GM23338 (cell line): ENCODE results near the gene RTN4IP1. TPM values are rescaled to one million over a fixed set of nuclear protein-coding genes. Genes with fewer than 3 reads are reported as not detected.

Experiments used
- ATAC-seq: fragments of 200-7000 bp; cut with Tn5 transposase; 3 replicates; pipeline ENCODE4 v1.9.1; 2020
- DNase-seq: peaks from one replicate; pipeline ENCODE4 v3.0.0-alpha.2; 2015; ENCODE audit warnings: low spot score
- H2AFZ ChIP-seq: fragments of 200-600 bp; sonication (generic); 2 replicates; pipeline ENCODE4 v1.8.0; 2016; ENCODE audit warnings: antibody characterized with exemption, mild to moderate bottlenecking, moderate library complexity
- H3F3A ChIP-seq: fragments of 200-600 bp; sonication (generic); replicated peaks from 2 replicates; pipeline ENCODE4 v1.8.0; 2017; ENCODE audit warnings: antibody characterized with exemption, mixed run types, low read depth
- H3K27ac ChIP-seq: fragments of 200-600 bp; sonication (generic); 2 replicates; pipeline ENCODE4 v1.6.1; 2016; ENCODE audit warnings: low read depth
- H3K27me3 ChIP-seq: fragments of 200-600 bp; sonication (generic); 2 replicates; pipeline ENCODE4 v1.8.0; 2016; ENCODE audit warnings: mild to moderate bottlenecking, mixed run types, moderate library complexity; ENCODE audit not compliant: insufficient read depth
- H3K36me3 ChIP-seq: fragments of 200-600 bp; sonication (generic); 2 replicates; pipeline ENCODE4 v1.8.0; 2016; ENCODE audit warnings: mild to moderate bottlenecking; ENCODE audit not compliant: insufficient read depth
- H3K4me1 ChIP-seq: fragments of 200-600 bp; sonication (generic); 2 replicates; pipeline ENCODE4 v1.8.0; 2016; ENCODE audit warnings: mild to moderate bottlenecking, moderate library complexity; ENCODE audit not compliant: insufficient read depth
- H3K4me2 ChIP-seq: fragments of 200-600 bp; sonication (generic); 2 replicates; pipeline ENCODE4 v1.7.1; 2017; ENCODE audit warnings: mixed run types
- H3K4me3 ChIP-seq: fragments of 200-600 bp; sonication (generic); 2 replicates; pipeline ENCODE4 v1.6.1; 2016; ENCODE audit warnings: mixed run types
- H3K79me2 ChIP-seq: fragments of 200-600 bp; sonication (generic); replicated peaks from 2 replicates; pipeline ENCODE4 v1.8.0; 2017; ENCODE audit warnings: mild to moderate bottlenecking; ENCODE audit not compliant: insufficient read depth
- H3K9me2 ChIP-seq: fragments of 200-600 bp; sonication (generic); 2 replicates; pipeline ENCODE4 v1.8.0; 2017; ENCODE audit not compliant: insufficient read depth
- H4K20me1 ChIP-seq: fragments of 200-600 bp; sonication (generic); replicated peaks from 2 replicates; pipeline ENCODE4 v1.8.0; 2017; ENCODE audit warnings: mild to moderate bottlenecking; ENCODE audit not compliant: insufficient read depth
- H3K27ac Mint-ChIP-seq: 2 replicates; pipeline ENCODE4 v1.8.0; 2020; ENCODE audit warnings: inconsistent platforms, mild to moderate bottlenecking, moderate library complexity, mixed read lengths
- H3K27me3 Mint-ChIP-seq: 3 replicates; pipeline ENCODE4 v1.8.0; 2022; ENCODE audit warnings: low read depth, mild to moderate bottlenecking, moderate library complexity, mixed read lengths, inconsistent platforms; ENCODE audit not compliant: insufficient read depth, poor library complexity
- H3K36me3 Mint-ChIP-seq: 3 replicates; pipeline ENCODE4 v1.8.0; 2021; ENCODE audit warnings: low read depth, mild to moderate bottlenecking, inconsistent platforms, moderate library complexity, mixed read lengths
- H3K4me1 Mint-ChIP-seq: 3 replicates; pipeline ENCODE4 v1.8.0; 2020; ENCODE audit warnings: mild to moderate bottlenecking, inconsistent platforms, mixed read lengths
- H3K4me3 Mint-ChIP-seq: 3 replicates; pipeline ENCODE4 v1.8.0; 2021; ENCODE audit warnings: moderate library complexity, mild to moderate bottlenecking, inconsistent platforms, mixed read lengths
- H3K9me3 Mint-ChIP-seq: 3 replicates; pipeline ENCODE4 v1.8.0; 2020; ENCODE audit warnings: moderate library complexity, mild to moderate bottlenecking, inconsistent platforms, mixed read lengths
- EZH2 ChIP-seq: fragments of 200-600 bp; sonication (generic); IDR thresholded peaks from one replicate; pipeline ENCODE4 v1.8.0; 2017; ENCODE audit warnings: antibody characterized with exemption, mild to moderate bottlenecking, low read depth; ENCODE audit not compliant: unreplicated experiment
- JUNB ChIP-seq: IDR thresholded peaks from one replicate; pipeline ENCODE4 v1.6.1; 2016; ENCODE audit warnings: antibody characterized with exemption; ENCODE audit not compliant: unreplicated experiment
- STAT1 ChIP-seq: IDR thresholded peaks from one replicate; pipeline ENCODE4 v1.6.1; 2016; ENCODE audit warnings: antibody characterized with exemption; ENCODE audit not compliant: unreplicated experiment
- ZNF114 ChIP-seq: fragments of 250-450 bp; sonication (Bioruptor Pico); IDR thresholded peaks from 2 replicates; pipeline ENCODE4 v1.5.0; 2020; ENCODE audit warnings: mild to moderate bottlenecking, moderate library complexity
- polyA plus RNA-seq: library from polyadenylated mRNA; unstranded; fragments of >200 nt; fragmentation: Nextera tagmentation; extraction: Ambion mirVana; gene quantifications from 2 replicates; pipeline ENCODE4 v1.2.1, GENCODE V29; 2016
- total RNA-seq: library from RNA; depleted of rRNA; stranded (reverse); fragments of >200 nt; shearing (Covaris generic); gene quantifications from 2 replicates; pipeline ENCODE4 v1.2.3, GENCODE V29; 2014
- TF ChIP-seq, protein P1 (sequence below): fragments of 250-450 bp; sonication (Bioruptor Pico); IDR thresholded peaks from 2 replicates; pipeline ENCODE4 v1.5.0; 2020; ENCODE audit warnings: mild to moderate bottlenecking, moderate library complexity
- TF ChIP-seq, protein P2 (sequence below), 2 experiments: fragments of 200-600 bp in 1 of 2; sonication (generic) in 1 of 2; conservative IDR thresholded peaks; 2 replicates each; pipeline versions ENCODE4 v1.5.1 to v1.6.1; 2016 to 2017; ENCODE audit warnings: antibody characterized with exemption in 2 of 2, low read depth in 2 of 2, mild to moderate bottlenecking in 2 of 2, moderate library complexity in 1 of 2

The RTN4IP1 gene
- total and polyA plus RNA-seq, 2 experiments from 2014 or later = 14.5 to 17.5 TPM

- TF ChIP-seq, protein P1, sequence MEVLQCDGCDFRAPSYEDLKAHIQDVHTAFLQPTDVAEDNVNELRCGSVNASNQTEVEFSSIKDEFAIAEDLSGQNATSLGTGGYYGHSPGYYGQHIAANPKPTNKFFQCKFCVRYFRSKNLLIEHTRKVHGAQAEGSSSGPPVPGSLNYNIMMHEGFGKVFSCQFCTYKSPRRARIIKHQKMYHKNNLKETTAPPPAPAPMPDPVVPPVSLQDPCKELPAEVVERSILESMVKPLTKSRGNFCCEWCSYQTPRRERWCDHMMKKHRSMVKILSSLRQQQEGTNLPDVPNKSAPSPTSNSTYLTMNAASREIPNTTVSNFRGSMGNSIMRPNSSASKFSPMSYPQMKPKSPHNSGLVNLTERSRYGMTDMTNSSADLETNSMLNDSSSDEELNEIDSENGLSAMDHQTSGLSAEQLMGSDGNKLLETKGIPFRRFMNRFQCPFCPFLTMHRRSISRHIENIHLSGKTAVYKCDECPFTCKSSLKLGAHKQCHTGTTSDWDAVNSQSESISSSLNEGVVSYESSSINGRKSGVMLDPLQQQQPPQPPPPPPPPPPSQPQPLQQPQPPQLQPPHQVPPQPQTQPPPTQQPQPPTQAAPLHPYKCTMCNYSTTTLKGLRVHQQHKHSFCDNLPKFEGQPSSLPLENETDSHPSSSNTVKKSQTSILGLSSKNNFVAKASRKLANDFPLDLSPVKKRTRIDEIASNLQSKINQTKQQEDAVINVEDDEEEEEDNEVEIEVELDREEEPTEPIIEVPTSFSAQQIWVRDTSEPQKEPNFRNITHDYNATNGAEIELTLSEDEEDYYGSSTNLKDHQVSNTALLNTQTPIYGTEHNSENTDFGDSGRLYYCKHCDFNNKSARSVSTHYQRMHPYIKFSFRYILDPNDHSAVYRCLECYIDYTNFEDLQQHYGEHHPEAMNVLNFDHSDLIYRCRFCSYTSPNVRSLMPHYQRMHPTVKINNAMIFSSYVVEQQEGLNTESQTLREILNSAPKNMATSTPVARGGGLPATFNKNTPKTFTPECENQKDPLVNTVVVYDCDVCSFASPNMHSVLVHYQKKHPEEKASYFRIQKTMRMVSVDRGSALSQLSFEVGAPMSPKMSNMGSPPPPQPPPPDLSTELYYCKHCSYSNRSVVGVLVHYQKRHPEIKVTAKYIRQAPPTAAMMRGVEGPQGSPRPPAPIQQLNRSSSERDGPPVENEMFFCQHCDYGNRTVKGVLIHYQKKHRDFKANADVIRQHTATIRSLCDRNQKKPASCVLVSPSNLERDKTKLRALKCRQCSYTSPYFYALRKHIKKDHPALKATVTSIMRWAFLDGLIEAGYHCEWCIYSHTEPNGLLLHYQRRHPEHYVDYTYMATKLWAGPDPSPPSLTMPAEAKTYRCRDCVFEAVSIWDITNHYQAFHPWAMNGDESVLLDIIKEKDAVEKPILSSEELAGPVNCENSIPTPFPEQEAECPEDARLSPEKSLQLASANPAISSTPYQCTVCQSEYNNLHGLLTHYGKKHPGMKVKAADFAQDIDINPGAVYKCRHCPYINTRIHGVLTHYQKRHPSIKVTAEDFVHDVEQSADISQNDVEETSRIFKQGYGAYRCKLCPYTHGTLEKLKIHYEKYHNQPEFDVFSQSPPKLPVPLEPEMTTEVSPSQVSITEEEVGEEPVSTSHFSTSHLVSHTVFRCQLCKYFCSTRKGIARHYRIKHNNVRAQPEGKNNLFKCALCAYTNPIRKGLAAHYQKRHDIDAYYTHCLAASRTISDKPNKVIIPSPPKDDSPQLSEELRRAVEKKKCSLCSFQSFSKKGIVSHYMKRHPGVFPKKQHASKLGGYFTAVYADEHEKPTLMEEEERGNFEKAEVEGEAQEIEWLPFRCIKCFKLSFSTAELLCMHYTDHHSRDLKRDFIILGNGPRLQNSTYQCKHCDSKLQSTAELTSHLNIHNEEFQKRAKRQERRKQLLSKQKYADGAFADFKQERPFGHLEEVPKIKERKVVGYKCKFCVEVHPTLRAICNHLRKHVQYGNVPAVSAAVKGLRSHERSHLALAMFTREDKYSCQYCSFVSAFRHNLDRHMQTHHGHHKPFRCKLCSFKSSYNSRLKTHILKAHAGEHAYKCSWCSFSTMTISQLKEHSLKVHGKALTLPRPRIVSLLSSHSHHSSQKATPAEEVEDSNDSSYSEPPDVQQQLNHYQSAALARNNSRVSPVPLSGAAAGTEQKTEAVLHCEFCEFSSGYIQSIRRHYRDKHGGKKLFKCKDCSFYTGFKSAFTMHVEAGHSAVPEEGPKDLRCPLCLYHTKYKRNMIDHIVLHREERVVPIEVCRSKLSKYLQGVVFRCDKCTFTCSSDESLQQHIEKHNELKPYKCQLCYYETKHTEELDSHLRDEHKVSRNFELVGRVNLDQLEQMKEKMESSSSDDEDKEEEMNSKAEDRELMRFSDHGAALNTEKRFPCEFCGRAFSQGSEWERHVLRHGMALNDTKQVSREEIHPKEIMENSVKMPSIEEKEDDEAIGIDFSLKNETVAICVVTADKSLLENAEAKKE (CRISPR knock-in tag) = no peak
- TF ChIP-seq JUNB (no peak), ZNF114 (CRISPR knock-in tag) (no peak), EZH2 (no peak)
Measured at GRCh38 chr6:106643061-106643460, 13.8 kb upstream of the RTN4IP1 start (continued).

- TF ChIP-seq JUNB (no peak), ZNF114 (CRISPR knock-in tag) (no peak), STAT1 (no peak)
- TF ChIP-seq, protein P2, sequence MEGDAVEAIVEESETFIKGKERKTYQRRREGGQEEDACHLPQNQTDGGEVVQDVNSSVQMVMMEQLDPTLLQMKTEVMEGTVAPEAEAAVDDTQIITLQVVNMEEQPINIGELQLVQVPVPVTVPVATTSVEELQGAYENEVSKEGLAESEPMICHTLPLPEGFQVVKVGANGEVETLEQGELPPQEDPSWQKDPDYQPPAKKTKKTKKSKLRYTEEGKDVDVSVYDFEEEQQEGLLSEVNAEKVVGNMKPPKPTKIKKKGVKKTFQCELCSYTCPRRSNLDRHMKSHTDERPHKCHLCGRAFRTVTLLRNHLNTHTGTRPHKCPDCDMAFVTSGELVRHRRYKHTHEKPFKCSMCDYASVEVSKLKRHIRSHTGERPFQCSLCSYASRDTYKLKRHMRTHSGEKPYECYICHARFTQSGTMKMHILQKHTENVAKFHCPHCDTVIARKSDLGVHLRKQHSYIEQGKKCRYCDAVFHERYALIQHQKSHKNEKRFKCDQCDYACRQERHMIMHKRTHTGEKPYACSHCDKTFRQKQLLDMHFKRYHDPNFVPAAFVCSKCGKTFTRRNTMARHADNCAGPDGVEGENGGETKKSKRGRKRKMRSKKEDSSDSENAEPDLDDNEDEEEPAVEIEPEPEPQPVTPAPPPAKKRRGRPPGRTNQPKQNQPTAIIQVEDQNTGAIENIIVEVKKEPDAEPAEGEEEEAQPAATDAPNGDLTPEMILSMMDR (conservative IDR thresholded peaks at IDR 0.05; ENCODE audit: low read depth in 2 of 2) = no peak
- no peak overlapping the region for H3K27ac ChIP-seq
Measured at GRCh38 chr6:106642476-106642875, 13.2 kb upstream of the RTN4IP1 start.

More at GRCh38 chr6:106642476-106642875, 13.2 kb upstream of the RTN4IP1 start:
- DNase-seq (no peak), ATAC-seq (no peak)
- Histone ChIP-seq H3K36me3 (peaks cover 45% of the 10 kb centered on the region), H3K27me3 (no peaks in the 10 kb centered on the region), H3K4me1 (no peaks in the 10 kb centered on the region), H3K9me2 (no peaks in the 10 kb centered on the region), H3K4me3 (no peak overlapping the region), H3F3A (no peaks in the 10 kb centered on the region), H4K20me1 (no peaks in the 10 kb centered on the region), H3K79me2 (peaks cover 40% of the 10 kb centered on the region), H3K4me2 (no peak overlapping the region), H2AFZ (no peak overlapping the region)
- Mint-ChIP-seq H3K4me3 (no peak overlapping the region), H3K9me3 (no peaks in the 10 kb centered on the region), H3K36me3 (peaks cover 66% of the 10 kb centered on the region), H3K27me3 (no peaks in the 10 kb centered on the region), H3K27ac (no peak overlapping the region), H3K4me1 (peaks cover 18% of the 10 kb centered on the region)
